ENCODE measurements around the gene HIP1.

HIP1 gene

DNA sequence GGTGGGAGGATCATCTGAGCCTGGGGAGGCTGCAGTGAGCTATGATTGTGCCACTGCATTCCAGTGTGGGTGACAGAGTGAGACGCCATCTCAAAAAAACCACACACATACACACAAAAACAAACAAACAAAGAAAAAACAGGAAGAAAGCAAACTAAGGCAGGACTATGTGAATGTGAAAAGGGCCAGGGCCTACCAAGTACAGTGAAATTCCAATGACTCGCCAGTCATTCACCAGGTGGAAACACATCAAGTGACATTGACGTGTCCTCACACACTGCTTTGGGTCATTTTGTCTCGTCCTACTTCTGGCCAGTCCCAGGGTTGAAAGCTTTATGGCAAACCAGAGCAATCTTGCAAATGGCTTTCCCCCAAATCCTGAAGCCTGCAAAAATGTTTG lies 79.9 kb downstream of the HIP1 start:
- TF ChIP-seq RAD21 (IDR thresholded peaks at IDR 0.05; ENCODE audit: low read depth) (no peak), YY1 (IDR thresholded peaks at IDR 0.05; ENCODE audit: low read depth) (no peak), TAF1 (IDR thresholded peaks at IDR 0.05; ENCODE audit: low read depth) (no peak), NFIC (IDR thresholded peaks at IDR 0.05) (no peak), CEBPB (IDR thresholded peaks at IDR 0.05) (no peak), TEAD4 (IDR thresholded peaks at IDR 0.05) (no peak), ZBTB7A (IDR thresholded peaks at IDR 0.05; ENCODE audit: low read depth) (no peak), EGR1 (IDR thresholded peaks at IDR 0.05) (no peak), FOXM1 (IDR thresholded peaks at IDR 0.05; ENCODE audit: borderline replicate concordance, low read depth) (no peak), TCF12 (IDR thresholded peaks at IDR 0.05; ENCODE audit: low read depth) (no peak), EP300 (IDR thresholded peaks at IDR 0.05; ENCODE audit: borderline replicate concordance) (no peak), CREB1 (IDR thresholded peaks at IDR 0.05; ENCODE audit: low read depth) (no peak)
- TF ChIP-seq, protein P1, sequence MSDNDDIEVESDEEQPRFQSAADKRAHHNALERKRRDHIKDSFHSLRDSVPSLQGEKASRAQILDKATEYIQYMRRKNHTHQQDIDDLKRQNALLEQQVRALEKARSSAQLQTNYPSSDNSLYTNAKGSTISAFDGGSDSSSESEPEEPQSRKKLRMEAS (IDR thresholded peaks at IDR 0.05): no peak
- TF ChIP-seq, protein P2, sequence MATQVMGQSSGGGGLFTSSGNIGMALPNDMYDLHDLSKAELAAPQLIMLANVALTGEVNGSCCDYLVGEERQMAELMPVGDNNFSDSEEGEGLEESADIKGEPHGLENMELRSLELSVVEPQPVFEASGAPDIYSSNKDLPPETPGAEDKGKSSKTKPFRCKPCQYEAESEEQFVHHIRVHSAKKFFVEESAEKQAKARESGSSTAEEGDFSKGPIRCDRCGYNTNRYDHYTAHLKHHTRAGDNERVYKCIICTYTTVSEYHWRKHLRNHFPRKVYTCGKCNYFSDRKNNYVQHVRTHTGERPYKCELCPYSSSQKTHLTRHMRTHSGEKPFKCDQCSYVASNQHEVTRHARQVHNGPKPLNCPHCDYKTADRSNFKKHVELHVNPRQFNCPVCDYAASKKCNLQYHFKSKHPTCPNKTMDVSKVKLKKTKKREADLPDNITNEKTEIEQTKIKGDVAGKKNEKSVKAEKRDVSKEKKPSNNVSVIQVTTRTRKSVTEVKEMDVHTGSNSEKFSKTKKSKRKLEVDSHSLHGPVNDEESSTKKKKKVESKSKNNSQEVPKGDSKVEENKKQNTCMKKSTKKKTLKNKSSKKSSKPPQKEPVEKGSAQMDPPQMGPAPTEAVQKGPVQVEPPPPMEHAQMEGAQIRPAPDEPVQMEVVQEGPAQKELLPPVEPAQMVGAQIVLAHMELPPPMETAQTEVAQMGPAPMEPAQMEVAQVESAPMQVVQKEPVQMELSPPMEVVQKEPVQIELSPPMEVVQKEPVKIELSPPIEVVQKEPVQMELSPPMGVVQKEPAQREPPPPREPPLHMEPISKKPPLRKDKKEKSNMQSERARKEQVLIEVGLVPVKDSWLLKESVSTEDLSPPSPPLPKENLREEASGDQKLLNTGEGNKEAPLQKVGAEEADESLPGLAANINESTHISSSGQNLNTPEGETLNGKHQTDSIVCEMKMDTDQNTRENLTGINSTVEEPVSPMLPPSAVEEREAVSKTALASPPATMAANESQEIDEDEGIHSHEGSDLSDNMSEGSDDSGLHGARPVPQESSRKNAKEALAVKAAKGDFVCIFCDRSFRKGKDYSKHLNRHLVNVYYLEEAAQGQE (IDR thresholded peaks at IDR 0.05; ENCODE audit: low read depth): no peak
- TF ChIP-seq, protein P3, sequence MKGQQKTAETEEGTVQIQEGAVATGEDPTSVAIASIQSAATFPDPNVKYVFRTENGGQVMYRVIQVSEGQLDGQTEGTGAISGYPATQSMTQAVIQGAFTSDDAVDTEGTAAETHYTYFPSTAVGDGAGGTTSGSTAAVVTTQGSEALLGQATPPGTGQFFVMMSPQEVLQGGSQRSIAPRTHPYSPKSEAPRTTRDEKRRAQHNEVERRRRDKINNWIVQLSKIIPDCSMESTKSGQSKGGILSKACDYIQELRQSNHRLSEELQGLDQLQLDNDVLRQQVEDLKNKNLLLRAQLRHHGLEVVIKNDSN (IDR thresholded peaks at IDR 0.05): no peak

DNA sequence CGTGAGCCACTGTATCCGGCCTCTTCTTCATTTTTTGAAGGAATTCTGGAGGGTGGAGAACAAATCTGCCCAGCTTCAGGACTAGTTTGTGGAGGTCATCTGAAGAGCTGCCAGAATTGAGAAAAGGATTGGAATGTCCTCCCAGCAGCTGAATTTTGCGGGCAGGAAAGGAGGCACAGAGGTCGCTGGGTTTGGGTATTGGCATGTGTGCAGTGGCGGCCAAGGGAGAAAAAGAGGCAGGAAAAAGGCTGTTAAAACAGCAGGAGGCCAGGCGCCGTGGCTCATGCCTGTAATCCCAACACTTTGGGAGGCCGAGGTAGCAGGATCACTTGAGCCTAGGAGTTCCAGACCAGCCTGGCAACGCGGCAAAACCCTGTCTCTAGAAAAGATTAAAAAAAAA lies 80.4 kb downstream of the HIP1 start:
- TF ChIP-seq NFIC (IDR thresholded peaks at IDR 0.05) (no peak), EP300 (IDR thresholded peaks at IDR 0.05; ENCODE audit: borderline replicate concordance) (no peak), EGR1 (IDR thresholded peaks at IDR 0.05) (no peak)
- TF ChIP-seq, protein P1 (IDR thresholded peaks at IDR 0.05): no peak
- TF ChIP-seq, protein P2 (IDR thresholded peaks at IDR 0.05; ENCODE audit: low read depth): no peak

DNA sequence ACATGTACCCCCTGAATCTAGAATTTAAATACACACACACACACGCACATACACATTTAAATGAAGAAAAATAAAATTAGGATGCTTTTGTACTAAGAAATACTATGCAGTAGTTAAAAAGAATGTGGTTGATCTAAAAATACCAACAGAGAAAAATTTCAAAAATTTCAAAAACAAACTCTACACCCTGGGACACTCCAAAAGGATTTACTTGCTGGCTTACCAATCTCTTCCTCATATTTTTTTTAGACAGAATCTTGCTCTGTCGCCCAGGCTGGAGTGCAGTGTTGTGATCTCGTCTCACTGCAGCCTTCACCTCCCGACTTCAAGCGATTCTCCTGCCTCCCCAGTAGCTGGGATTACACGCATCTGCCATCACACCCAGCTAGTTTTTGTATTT lies 80.9 kb downstream of the HIP1 start:
- no peak for TF ChIP-seq NFIC (IDR thresholded peaks at IDR 0.05)
- TF ChIP-seq FOXM1 (IDR thresholded peaks at IDR 0.05; ENCODE audit: borderline replicate concordance, low read depth): no peak
- TF ChIP-seq, protein P2 (IDR thresholded peaks at IDR 0.05; ENCODE audit: low read depth): no peak
- TF ChIP-seq YY1 (IDR thresholded peaks at IDR 0.05; ENCODE audit: low read depth): no peak
- TF ChIP-seq, protein P1 (IDR thresholded peaks at IDR 0.05): no peak
- TF ChIP-seq TAF1 (IDR thresholded peaks at IDR 0.05; ENCODE audit: low read depth): no peak
- TF ChIP-seq TCF12 (IDR thresholded peaks at IDR 0.05; ENCODE audit: low read depth): no peak
- TF ChIP-seq EP300 (IDR thresholded peaks at IDR 0.05; ENCODE audit: borderline replicate concordance): no peak
- no peak for TF ChIP-seq CREB1 (IDR thresholded peaks at IDR 0.05; ENCODE audit: low read depth)
- TF ChIP-seq TEAD4 (IDR thresholded peaks at IDR 0.05): no peak

DNA sequence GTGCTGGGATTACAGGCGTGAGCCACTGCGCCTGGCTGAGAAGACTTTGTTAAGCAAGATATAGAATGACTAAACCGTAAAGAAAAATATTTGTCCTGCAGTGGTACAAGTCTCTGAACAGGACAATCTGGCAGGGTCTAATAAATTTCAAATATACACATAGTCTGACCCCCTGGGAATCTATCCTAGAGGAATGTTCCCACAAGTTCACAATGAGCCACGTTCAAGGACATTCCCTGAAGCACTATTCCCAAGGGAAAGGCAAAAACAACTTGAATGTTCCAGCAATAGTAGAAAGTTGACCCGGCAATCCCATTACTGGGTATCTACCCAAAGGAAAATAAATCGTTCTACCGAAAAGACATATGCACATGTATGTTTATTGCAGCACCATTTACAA lies 82.0 kb downstream of the HIP1 start:
- no peak for TF ChIP-seq EGR1 (IDR thresholded peaks at IDR 0.05)
- no peak for TF ChIP-seq CEBPB (IDR thresholded peaks at IDR 0.05)
- TF ChIP-seq ZBTB7A (IDR thresholded peaks at IDR 0.05; ENCODE audit: low read depth): no peak
- no peak for TF ChIP-seq TCF12 (IDR thresholded peaks at IDR 0.05; ENCODE audit: low read depth)
- TF ChIP-seq, protein P2 (IDR thresholded peaks at IDR 0.05; ENCODE audit: low read depth): no peak
- TF ChIP-seq, protein P3 (IDR thresholded peaks at IDR 0.05): no peak
- no peak for TF ChIP-seq FOXM1 (IDR thresholded peaks at IDR 0.05; ENCODE audit: borderline replicate concordance, low read depth)
- TF ChIP-seq RAD21 (IDR thresholded peaks at IDR 0.05; ENCODE audit: low read depth): no peak
- TF ChIP-seq, protein P1 (IDR thresholded peaks at IDR 0.05): no peak
- TF ChIP-seq YY1 (IDR thresholded peaks at IDR 0.05; ENCODE audit: low read depth): no peak
- no peak for TF ChIP-seq CREB1 (IDR thresholded peaks at IDR 0.05; ENCODE audit: low read depth)
- no peak for TF ChIP-seq TAF1 (IDR thresholded peaks at IDR 0.05; ENCODE audit: low read depth)

Measured in Ishikawa (cell line).